Stimulated activated CD8-positive, alpha-beta memory T cell treated with anti-CD3 and anti-CD28 coated beads, Interleukin-15, amount 100 ng/mL, for 24 hours (primary cell): Measurements from ENCODE around the gene CD247.

ENCODE experiments used
- DNase-seq: peaks from one replicate; pipeline ENCODE4 v3.0.0-alpha.2; 2020; ENCODE audit warnings: low read depth

The CD247 gene

DNA sequence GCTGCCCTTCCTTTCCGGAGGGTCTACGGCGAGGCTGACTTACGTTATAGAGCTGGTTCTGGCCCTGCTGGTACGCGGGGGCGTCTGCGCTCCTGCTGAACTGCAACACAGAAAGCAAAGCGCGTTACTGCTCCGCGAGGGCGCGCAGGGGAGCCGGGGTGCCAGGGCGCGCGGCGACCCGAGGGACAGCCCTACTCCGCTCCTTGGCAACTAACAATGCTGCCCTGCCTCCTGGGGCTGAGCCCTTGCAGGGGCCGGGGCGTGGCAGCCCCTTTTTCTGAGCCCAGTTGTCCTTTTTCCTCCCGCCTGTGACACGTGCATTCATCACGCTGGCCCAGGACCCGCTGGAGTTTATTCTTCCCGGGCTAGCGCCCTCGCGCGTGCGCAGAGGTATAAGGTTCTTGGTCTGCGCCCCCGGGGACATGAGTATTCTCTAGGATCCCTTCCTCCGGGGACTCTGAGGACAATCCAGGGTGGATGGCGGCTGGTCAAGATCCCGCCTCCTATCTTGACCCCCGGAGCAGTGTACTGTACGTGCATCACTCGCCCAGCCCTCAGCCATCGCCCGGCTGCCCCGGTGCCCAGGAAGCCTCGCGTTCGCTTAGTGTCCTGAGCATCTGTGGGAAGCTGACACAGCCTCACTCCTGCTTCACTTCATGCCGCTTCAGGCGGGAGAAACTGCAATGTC is 78.9 kb downstream of the CD247 start:
- no peak for DNase-seq

DNA sequence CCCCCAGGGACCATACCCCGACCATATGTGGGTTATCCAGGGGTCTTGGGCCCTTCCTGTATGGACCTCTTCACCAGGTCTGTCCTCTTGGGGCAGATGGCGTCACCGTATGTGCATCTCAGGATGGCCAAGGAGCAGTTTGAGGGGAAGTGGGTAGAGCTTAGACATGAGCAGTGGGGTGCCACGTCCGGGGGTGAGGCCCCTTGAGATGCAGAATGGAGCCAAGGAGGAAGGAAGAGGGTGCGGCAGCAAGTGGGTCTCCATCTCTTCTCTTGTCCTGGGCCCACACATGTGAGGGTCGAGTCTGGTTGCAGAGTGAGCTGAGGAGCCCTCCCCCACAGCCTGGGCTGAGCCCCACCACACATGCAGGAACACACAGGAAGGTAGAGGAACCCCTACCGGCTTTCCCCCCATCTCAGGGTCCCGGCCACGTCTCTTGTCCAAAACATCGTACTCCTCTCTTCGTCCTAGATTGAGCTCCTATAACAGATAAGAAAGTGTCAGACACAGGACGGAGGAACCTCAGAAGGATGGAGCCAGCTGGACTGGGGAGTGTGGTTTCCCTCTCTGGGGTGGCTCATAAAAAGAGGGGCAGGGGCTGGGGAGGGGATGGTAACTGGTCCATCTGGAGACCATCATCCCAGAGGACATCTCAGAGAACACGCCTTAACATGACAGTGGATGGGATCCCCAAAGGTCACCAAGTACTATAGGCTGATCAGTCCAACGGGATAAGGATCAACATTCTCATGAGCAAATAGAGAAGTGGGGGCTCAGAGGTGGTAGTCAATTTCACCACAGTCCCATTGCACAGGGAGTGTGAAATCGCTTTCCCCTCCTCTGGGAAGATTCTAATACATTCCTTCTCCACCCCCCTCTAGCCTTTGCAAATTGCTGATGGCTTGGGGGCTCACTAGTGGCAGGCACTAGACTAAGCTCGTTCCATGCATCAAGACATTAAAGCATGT is 79.9 kb downstream of the CD247 start:
- no peak for DNase-seq

DNA sequence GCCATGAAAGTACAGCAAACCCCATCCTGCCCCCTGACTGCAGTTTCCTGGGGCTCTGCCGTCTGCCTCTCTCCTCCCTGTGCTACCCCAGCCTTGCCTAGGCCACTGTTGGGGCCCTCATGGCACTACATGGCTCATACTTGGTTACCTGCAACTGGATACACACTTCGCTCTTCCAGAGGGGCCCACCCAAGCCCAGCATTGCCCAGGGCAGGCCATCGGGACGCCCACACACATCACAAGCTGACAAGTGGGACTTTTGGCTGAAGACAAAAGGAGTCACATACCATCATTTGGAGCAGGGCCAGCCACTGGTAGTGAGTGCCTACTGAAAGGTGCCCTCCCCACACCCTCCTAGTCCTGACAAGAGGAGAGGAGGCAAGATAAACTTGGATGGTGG is 82.8 kb downstream of the CD247 start:
- no peak for DNase-seq

DNA sequence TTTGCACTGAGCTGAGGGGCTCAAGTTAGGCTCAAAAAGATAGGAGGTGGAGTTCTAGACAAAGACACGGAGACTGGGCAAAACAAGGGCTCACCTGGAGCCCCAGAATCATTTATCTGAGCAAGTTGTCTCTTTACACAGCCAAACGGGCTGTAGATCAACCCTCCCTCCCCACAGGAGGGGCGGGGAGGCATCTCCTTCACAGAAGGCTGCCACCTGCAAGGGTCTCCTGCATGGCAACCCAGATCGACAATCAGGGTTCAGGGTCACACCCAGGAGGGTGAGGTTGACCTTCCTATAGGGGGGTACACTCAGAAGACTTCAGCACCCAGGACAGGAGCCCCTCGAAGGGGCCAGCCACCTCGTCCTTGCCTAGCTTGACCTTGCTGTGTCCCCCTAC is 84.0 kb downstream of the CD247 start:
- no peak for DNase-seq

DNA sequence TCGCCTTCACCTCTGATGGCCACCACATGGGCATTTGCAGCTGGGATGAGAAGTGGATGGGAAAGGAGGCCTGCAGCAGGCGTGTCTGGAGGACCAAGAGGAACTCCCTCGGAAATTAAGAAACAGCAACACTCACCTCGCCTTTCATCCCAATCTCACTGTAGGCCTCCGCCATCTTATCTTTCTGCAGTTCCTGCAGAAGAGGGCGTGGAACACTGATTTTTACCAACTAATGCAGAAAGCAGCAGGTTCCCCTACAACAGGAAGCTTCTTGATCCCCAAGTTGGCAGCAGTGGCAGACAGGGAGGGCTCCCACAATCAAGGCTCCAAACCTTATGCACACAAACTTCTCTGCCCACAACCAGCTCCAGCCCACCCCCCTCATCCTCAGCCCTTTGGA is 84.4 kb downstream of the CD247 start:
- DNase-seq: no peak

DNA sequence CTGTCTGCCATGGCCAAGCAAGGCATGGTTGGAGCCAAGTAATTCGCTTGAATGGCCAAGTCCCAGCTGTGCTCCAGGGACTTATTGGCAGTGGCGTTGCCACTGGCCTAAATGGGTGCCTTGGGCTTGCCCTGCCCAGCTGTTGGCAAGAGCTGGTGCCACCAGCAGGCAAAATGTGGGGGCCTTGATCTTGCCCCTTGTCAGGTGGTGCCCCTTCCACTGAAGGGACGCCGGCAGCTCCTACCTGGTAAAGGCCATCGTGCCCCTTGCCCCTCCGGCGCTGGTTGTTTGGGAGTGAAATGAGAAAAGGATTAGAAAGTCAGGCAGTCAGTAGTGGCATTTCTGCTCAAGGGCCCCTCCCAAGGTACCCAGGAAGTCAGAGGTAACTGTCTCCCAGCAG is 85.5 kb downstream of the CD247 start:
- no peak for DNase-seq

DNA sequence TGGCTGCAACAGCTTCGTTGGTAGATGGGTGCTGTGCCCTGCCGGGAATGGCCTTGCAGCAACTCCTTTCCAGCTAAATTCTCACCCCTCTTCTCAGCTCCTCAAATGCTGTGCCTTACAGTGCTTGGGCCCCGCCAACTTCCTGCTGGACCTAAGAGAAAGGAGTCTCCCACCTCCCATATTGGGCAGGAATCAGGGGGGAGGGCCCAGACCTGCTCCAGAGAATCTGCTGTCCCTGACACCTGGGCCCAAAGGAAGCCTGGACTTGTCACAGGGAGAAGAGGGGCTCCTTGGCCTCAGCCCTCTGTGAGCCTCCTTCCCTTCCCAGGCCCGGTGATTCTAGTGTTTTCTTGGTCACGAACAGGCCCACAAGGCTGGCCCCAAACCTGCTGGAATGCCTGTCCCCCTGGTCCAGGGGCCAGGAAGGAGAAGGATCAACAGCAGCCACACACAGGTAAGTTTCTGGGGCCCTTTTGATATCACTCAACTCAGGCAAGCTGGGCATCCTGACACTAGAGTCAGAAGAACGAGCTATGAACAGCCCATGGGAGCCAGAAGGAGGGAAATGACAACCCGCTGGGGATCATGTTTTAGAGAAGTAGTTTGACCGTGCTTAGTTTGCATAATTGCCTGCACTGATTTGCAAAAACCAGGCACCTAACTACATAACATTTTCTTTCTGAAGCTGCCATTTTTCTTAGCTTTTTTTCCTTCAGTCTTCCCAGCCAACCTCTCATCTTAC is 86.2 kb downstream of the CD247 start:
- DNase-seq: no peak

DNA sequence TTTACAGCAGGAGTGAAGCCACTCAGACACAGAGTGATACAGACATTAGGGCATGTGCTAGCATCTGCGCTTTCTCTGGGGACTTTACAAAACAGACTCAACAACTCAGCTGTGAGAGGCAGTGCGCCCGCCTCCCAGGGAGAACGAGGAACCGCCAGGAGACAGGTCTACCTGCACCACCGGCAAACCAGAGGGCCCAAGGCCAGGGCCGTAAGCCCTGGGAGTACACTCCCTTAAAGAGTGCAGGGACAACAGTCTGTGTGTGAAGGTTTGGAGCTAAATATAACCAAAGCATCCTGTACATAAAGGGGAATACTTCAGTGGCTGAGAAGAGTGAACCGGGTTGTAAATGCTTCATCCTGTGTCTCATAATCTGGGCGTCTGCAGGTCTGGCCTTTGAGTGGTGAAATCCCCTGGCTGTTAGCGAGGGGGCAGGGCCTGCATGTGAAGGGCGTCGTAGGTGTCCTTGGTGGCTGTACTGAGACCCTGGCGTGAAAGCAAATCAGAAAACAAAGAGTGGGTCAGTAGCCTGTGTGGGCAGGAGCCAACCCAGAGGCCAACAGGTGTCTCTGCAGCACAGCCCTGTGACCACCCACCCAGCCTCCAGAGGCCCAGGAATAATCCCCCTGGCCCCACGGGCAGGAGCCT is 86.9 kb downstream of the CD247 start:
- no peak for DNase-seq

DNA sequence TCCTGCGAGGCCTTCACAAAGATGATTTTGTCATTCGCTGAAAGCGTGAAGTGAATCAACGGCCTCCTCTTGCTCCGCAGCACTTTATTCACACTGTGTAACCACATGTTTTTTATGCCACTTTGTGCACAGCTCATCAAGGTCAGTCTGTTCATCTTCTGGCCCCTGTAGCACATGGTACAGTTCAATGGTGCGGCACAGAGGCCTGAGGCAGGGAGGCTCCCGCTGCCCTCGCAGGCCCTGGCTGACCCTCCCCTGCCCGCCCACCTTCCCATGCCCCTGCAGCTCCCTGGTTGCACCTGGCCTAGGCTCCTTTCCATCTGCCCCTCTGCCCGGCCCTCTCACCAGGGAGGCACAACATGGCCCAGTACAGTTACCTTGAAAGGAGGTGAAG is 87.5 kb downstream of the CD247 start:
- DNase-seq: no peak

DNA sequence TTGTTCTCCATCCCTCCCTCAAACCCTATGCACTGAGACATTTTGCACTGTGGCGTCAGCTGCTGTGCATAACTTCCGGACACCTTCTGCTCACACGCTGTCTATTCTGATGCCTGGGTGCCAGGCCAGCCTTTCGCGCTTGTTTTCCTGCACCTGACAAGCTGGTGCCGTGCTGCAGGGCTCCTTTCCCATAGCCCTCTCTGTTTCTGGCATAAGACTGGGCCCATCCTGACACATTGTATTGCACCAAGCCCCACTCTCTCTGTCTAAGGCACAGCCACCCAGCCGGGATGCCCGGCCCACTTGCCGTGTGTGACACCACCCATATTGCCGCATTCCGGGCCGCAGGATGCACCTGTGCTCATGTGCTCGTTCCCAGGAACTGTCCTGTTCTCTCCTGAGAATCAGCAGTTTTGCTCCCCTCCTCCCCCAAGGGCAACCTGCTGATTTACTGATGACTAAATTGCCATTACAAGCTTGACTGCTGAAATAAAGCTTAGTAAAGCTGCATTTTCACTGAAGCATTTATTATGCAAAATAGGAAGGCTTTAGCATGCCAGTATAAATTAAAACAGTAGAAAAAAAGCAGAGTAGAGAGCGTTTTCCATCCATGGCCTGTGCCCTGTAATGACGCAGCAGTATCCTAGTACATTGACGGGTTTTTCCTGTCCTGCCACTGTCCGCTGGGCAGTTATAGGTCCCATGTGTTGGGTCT is 88.0 kb downstream of the CD247 start:
- no peak for DNase-seq

DNA sequence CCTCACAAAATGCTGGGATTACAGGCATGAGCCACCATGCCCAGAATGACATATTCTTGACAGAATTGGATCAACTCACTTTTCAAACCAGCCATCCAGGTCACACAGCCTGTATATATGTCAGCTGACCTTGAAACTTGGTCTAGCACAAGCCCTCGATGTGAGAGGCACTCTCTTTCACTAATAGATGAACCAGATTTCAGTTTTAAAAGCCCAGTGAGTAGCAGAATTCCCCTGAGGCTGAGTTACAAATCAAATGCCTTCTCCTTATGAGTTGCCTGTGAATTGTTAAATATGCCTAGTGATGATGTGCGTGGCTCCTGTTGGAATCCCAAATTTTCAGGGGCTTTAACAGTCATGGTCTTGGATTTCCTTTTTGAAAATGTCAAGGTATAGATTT is 88.7 kb downstream of the CD247 start:
- no peak for DNase-seq

DNA sequence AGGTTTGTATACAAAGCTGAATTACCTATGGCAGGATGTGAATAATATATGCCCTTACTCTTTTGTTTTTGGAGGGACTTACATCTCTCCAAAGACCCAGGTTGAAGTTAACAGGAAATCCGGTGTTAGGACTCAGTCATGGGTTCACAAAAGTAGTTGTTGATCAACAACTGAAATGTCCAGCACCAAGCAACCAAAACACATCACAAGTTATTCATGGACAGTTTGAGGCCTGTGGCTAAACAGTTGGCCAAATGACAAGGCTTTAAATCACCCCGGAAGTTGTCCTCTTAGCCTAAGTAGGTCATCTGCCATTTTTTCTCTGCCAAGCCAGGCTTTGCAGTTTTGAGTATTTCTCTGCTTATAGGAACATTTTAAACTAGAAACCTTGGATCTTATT is 89.9 kb downstream of the CD247 start:
- DNase-seq: no peak

DNA sequence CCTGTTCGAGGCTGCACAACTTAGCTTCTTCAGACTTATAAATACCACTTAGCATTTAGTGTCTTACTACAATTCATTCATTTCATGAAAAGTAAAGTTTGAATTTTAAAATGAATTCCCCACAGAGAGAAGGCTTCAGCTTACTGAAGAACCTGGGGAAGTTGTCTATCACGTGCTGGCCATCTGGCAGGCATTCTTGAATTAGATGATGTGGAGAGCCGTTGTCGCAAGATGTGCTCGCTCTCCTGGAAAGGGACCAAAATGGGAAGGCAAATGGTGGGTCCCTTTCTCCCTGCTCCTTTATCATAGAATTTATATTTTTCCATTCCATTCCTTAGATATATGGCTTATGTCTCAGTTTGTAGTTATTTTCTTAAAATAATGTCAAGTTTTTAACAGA is 90.5 kb downstream of the CD247 start:
- DNase-seq: no peak

DNA sequence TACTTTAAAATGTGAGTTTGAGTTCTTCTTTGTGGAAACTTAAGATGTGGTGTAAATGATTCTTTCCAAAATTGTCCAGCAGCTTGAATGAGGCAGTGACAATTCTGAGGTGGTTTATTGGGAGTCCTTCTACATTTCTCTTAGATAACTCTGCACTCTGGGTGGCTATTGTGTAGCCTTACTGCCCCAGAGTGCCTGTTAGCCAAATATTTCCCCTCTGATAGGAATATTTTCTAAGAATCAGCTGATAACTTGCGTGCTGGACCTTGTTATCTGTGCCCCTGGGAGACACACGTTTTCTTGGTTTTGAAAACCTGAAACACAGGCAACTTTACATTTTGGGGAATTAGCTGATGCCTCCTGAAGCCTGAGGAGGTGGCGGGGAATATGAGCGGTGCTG is 91.6 kb downstream of the CD247 start:
- no peak for DNase-seq

DNA sequence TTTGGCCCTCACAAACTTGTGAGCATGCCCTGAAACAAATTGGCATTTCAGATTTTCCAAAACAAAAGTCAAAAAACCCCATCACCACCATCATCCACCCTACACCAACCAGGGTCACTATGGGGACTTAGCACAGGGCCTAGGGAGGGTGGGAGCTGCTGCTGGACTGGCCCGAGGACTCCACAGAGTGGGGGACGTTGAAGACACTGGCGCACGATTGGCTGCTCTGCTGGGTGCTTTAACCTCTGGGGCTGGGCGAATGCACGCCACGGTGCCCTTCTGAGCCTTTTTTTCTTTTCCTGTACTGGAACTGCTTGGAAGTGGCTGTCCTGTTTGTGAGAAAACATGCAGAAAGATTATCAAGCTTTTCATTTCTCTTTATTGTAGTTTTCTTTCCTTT is 92.8 kb downstream of the CD247 start:
- DNase-seq: no peak

DNA sequence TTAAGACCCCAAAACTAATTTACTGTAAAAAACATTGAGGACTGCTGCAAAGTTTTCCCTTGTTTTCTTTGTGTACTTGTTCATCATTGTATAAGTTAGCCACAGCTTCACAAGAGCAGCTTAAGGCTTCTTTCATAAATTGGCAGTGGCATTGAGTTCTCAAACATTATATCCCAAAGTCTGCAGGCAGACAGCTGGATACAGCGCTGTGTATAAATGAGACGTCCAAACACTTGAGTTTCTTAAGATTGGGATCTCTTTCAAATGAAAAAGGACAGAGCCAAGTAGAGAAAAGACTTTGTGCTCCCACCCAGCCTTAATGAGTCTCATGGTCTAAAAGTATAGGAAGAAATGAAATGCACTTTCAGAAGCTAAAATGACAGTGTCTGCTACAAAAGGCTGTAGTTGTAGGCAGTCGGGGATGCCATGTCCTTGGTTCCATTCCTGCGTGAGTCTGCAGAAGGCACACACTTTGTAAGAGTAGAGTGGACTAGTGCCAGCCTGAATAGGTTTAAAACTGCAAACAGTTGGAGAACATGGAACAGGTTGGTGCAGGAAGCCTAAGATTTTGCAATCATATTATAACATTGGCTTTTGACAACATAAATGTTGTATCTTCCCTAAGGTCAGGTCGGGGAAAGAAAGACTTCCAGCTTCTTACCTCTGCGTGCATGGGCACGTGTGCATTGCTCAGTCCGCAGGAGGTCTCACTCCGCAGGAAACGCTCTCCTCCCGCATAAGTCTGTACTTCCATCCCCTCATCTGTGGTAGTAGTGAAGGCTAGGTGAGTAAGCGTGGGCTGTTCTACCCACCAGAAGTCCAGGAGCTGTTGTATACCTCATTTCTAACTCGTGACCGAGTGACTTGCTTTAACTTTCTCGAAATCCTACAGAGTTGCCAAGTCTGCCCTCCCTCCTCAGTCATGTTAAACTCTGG is 94.4 kb downstream of the CD247 start:
- DNase-seq: no peak

DNA sequence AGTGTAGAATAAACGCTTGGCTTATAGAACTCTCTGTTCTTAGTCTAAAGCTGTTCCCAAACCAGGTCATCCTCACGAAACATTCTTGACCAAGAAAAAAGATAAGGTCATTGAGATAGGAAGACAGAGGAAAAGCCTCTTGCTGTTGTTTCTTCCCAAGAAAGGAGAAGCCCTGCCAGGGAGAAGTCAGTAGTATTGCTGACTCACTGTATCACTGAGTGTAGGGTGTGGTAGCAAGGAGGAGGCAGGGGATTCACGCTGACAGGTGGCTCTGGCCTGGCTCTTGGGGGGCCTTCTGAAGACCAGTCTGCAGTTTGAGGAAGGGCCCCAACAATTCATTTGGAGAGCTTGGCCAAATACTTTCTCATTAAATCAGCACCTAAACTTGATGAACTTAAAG is 97.8 kb downstream of the CD247 start:
- DNase-seq: no peak

DNA sequence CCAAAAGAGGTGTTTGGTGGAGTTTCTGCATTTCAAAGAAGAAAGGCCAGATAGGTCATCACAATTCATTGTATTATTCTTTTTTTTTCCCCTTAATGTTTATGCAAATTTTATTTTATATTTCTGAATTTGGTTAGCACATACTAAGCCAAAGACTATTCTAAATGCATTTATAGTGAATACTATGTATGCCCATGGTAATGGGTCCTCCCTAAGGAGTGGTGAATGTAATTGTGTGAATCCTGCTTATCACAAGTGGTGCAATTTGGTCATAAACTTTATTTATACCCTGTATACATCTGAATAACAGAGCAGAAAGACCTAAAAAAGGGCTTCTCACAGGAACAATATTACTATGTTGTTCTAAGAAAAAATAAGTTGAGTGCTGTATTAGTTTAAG is 99.1 kb downstream of the CD247 start:
- DNase-seq: no peak

DNA sequence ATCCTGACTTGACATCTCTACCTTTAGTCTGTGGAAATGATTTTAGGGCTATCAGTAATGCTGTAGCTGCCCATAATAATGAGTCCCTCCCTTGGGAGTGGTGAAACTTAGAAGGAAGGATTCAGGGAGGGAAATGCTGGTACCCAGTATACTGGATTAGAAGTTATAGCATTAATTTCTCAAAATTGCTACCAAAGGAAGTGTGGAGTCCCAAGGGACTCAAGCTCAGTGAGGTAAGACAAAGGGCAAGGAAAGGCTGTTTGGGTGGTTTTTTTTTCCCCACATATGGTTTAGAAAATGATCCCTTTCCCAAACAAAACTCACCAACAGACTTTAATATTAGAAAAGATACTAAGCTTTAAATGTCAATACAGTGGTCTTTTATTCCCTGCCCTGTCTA is 99.9 kb downstream of the CD247 start:
- DNase-seq: no peak

DNA sequence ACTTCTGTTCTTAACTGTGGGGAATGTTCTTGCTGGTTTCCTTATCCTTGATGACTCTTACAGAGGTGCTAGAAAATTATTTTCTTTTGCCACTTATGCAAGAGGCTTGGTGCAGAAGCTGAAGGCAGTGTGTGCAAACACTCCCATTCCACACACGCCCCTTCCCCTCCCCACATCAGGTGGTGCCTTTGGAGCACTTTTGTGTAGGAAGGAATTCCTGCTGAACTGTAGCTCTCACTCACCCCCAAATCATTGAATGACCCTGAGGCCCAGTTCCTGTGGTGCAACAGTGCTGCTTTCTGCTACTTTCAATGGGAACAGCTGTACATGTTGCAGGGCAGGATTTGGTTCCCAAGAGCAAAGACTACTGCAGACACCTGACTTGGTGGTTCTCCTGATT is 101.8 kb downstream of the CD247 start:
- DNase-seq: no peak

DNA sequence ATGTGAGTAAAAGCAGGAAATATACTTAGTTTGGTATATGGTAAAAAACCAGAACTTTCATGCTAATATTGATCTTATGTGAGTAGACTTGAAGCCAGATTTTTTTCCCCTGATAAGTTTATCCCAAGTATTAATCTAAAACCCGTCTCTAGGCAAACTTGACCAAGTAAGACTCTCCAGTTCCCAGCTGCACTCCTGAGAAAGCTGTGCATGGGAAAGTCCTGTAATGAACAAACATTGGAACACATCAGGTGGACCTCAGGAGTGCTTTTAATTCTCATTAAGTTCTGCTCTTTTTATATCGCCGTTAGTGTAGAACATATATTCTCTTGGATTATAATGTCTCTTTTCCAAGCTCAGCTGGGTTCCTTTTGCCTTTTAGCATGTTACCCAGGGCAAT is 105.0 kb downstream of the CD247 start:
- no peak for DNase-seq
